Osteocyte (in vitro differentiated cells): Measurements from ENCODE around the gene SFXN1. TPM values are rescaled to one million over a fixed set of nuclear protein-coding genes. Genes with fewer than 3 reads are reported as not detected.
"Not testable (repeated sequence)": the region's sequence is repeated elsewhere in the genome, so short reads cannot be mapped to it uniquely, and the experiment has no call there.

Experiments used
- DNase-seq: peaks from one replicate; pipeline ENCODE4 v3.0.0; 2021; ENCODE audit warnings: mixed read lengths; ENCODE audit not compliant: unreplicated experiment; ENCODE audit errors: extremely low spot score
- H3K27ac Mint-ChIP-seq: one replicate; pipeline ENCODE4 v1.8.0; 2021; ENCODE audit warnings: mild to moderate bottlenecking, mixed read lengths; ENCODE audit not compliant: unreplicated experiment
- H3K27me3 Mint-ChIP-seq: one replicate; pipeline ENCODE4 v1.8.0; 2021; ENCODE audit warnings: mixed read lengths; ENCODE audit not compliant: unreplicated experiment
- H3K36me3 Mint-ChIP-seq: one replicate; pipeline ENCODE4 v1.8.0; 2021; ENCODE audit warnings: mixed read lengths; ENCODE audit not compliant: unreplicated experiment
- H3K4me1 Mint-ChIP-seq: one replicate; pipeline ENCODE4 v1.8.0; 2021; ENCODE audit warnings: mixed read lengths; ENCODE audit not compliant: unreplicated experiment
- H3K4me3 Mint-ChIP-seq: one replicate; pipeline ENCODE4 v1.8.0; 2021; ENCODE audit warnings: mild to moderate bottlenecking, moderate library complexity, mixed read lengths; ENCODE audit not compliant: unreplicated experiment
- H3K9me3 Mint-ChIP-seq: one replicate; pipeline ENCODE4 v1.8.0; 2021; ENCODE audit warnings: mixed read lengths; ENCODE audit not compliant: unreplicated experiment
- CTCF ChIP-seq: fragments of 200-600 bp; sonication (generic); IDR thresholded peaks from 2 replicates; pipeline ENCODE4 v1.5.0; 2021; ENCODE audit warnings: antibody characterized with exemption, mild to moderate bottlenecking, moderate library complexity
- total RNA-seq: library from RNA; stranded (reverse); gene quantifications from 2 replicates; pipeline ENCODE4 v1.2.1, GENCODE V29; 2021

SFXN1 gene
- total RNA-seq, 1 donor from 2014 or later = 44.6 TPM

- Mint-ChIP-seq H3K27me3 (no peaks in the 10 kb centered on the region), H3K27ac (no peak overlapping the region), H3K4me1 (no peaks in the 10 kb centered on the region), H3K9me3 (no peaks in the 10 kb centered on the region), H3K36me3 (peaks cover 49% of the 10 kb centered on the region), H3K4me3 (no peak overlapping the region)
- no peak for TF ChIP-seq CTCF
- DNase-seq = no peak
Observed at GRCh38 chr5:175524211-175524610, 45.9 kb downstream of the SFXN1 start.

GRCh38 chr5:175526691-175527090 lies 48.3 kb downstream of the SFXN1 start:
- no peaks in the 10 kb centered on the region for H3K27me3 Mint-ChIP-seq
- no peaks in the 10 kb centered on the region for H3K9me3 Mint-ChIP-seq

GRCh38 chr5:175531361-175531760 lies 53.0 kb downstream of the SFXN1 start:
- Mint-ChIP-seq H3K4me1 (peaks cover 8% of the 10 kb centered on the region), H3K9me3 (no peaks in the 10 kb centered on the region), H3K36me3 (peaks cover 22% of the 10 kb centered on the region), H3K27me3 (no peaks in the 10 kb centered on the region), H3K27ac (no peak overlapping the region), H3K4me3 (no peak overlapping the region)
- DNase-seq = no peak
- TF ChIP-seq CTCF = no peak

More at GRCh38 chr5:175526691-175527090, 48.3 kb downstream of the SFXN1 start:
- H3K36me3 Mint-ChIP-seq = peaks cover 39% of the 10 kb centered on the region
- no peaks in the 10 kb centered on the region for H3K4me1 Mint-ChIP-seq
- H3K4me3 Mint-ChIP-seq = no peak overlapping the region
- no peak for TF ChIP-seq CTCF
- no peak for DNase-seq
- H3K27ac Mint-ChIP-seq = no peak overlapping the region

- H3K9me3 Mint-ChIP-seq = no peaks in the 10 kb centered on the region
- peak; percentile 96 for TF ChIP-seq CTCF
- H3K4me3 Mint-ChIP-seq = no peak overlapping the region
- H3K27ac Mint-ChIP-seq = no peak overlapping the region
- H3K36me3 Mint-ChIP-seq = peaks cover 8% of the 10 kb centered on the region
- peaks cover 8% of the 10 kb centered on the region for H3K4me1 Mint-ChIP-seq
- H3K27me3 Mint-ChIP-seq = no peaks in the 10 kb centered on the region
- DNase-seq = peak; percentile 91
Observed at GRCh38 chr5:175534070-175534932, 55.9 kb downstream of the SFXN1 start.

- not testable (repeated sequence) for DNase-seq, H3K27me3 Mint-ChIP-seq, H3K27ac Mint-ChIP-seq, H3K9me3 Mint-ChIP-seq, H3K4me1 Mint-ChIP-seq, H3K36me3 Mint-ChIP-seq, H3K4me3 Mint-ChIP-seq
Observed at GRCh38 chr5:175535331-175535730, 57.0 kb downstream of the SFXN1 start.
